Measurements from ENCODE around the gene RRAD.

DNA sequence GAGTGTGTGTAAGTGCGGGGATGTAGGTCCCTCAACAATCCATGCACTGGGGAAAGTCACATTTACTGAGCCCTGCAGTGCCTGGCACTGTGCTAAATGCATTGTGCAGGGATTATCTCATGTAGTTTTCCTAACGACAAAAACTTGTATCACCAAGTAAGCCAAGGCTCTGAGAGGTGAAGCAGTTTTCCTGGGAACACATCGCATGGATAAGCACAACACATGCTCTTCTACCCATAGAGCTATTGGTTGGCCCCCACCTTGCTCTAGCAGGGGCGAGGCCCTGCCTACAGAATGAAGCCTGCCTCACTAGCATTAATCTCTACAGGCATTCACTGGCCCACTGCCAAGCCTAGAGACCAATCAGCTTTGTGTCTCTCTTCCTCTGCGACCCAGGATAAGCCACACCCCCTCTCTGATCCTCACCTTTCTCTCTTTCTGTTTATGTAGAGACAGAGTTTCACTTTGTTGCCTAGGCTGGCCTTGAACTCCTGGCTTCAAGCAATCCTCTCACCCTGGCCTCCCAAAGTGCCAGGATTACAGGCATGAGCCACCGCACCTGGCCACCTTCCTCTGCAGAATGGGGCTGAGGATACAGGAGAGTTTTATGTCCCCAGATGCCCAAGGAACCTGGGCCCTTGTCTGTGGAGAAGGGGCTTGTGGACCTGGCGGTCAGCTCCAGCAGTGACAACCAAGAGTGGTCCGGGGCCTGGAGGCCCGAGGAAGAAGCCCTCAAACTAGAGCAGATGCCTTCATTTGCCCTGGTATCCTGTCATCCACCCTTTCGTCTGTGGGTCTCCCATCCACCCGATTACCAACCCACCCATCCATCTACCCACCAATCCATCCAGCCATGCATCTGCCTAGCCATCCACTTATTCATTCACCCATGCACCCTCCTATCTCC is 19.4 kb downstream of the RRAD start:
- TF ChIP-seq, protein P1, sequence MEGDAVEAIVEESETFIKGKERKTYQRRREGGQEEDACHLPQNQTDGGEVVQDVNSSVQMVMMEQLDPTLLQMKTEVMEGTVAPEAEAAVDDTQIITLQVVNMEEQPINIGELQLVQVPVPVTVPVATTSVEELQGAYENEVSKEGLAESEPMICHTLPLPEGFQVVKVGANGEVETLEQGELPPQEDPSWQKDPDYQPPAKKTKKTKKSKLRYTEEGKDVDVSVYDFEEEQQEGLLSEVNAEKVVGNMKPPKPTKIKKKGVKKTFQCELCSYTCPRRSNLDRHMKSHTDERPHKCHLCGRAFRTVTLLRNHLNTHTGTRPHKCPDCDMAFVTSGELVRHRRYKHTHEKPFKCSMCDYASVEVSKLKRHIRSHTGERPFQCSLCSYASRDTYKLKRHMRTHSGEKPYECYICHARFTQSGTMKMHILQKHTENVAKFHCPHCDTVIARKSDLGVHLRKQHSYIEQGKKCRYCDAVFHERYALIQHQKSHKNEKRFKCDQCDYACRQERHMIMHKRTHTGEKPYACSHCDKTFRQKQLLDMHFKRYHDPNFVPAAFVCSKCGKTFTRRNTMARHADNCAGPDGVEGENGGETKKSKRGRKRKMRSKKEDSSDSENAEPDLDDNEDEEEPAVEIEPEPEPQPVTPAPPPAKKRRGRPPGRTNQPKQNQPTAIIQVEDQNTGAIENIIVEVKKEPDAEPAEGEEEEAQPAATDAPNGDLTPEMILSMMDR (IDR thresholded peaks at IDR 0.05): no peak
- TF ChIP-seq POLR2A (IDR thresholded peaks at IDR 0.05): no peak
